Liver (tissue), 9 donors: ENCODE results near the gene SMARCE1. TPM values are rescaled to one million over a fixed set of nuclear protein-coding genes. Genes with fewer than 3 reads are reported as not detected.

ENCODE experiments used
- DNase-seq: peaks from one replicate; pipeline ENCODE4 v3.0.0-alpha.2; 2017; ENCODE audit warnings: low spot score
- H3K27ac ChIP-seq, 2 donors: one replicate each; pipeline ENCODE4 v1.7.0; 2013; ENCODE audit warnings: inconsistent platforms in 2 of 2, low read length in 2 of 2, control low read depth in 1 of 2, low read depth in 1 of 2, mild to moderate bottlenecking in 1 of 2
- H3K27me3 ChIP-seq, 4 donors: one replicate each; pipeline versions ENCODE4 v1.6.1 to v1.7.0; 2013; ENCODE audit warnings: low read length in 3 of 4, inconsistent platforms in 1 of 4, mild to moderate bottlenecking in 1 of 4, moderate library complexity in 1 of 4; ENCODE audit not compliant: control insufficient read depth in 4 of 4, insufficient read depth in 4 of 4
- H3K36me3 ChIP-seq, 4 donors: one replicate each; pipeline versions ENCODE4 v1.6.1 to v1.7.0; 2013; ENCODE audit warnings: low read length in 3 of 4, mild to moderate bottlenecking in 3 of 4, low read depth in 1 of 4, moderate library complexity in 1 of 4; ENCODE audit not compliant: control insufficient read depth in 4 of 4, insufficient read depth in 3 of 4
- H3K4me1 ChIP-seq, 4 donors: one replicate each; pipeline versions ENCODE4 v1.6.1 to v1.7.0; 2013; ENCODE audit warnings: low read length in 3 of 4, mild to moderate bottlenecking in 3 of 4, moderate library complexity in 1 of 4; ENCODE audit not compliant: control insufficient read depth in 4 of 4, insufficient read depth in 4 of 4
- H3K4me3 ChIP-seq, 3 donors: one replicate each; pipeline versions ENCODE4 v1.6.1 to v1.7.0; 2013; ENCODE audit warnings: low read length in 3 of 3, control low read depth in 1 of 3, low read depth in 1 of 3, mild to moderate bottlenecking in 1 of 3
- H3K9ac ChIP-seq, 2 donors: one replicate each; pipeline ENCODE4 v1.7.0; 2013; ENCODE audit warnings: low read length in 2 of 2, mild to moderate bottlenecking in 2 of 2, moderate library complexity in 2 of 2, control low read depth in 1 of 2, low read depth in 1 of 2
- H3K9me3 ChIP-seq, 4 donors: one replicate each; pipeline versions ENCODE4 v1.6.1 to v1.7.0; 2013; ENCODE audit warnings: low read length in 3 of 4; ENCODE audit not compliant: control insufficient read depth in 4 of 4
- ATF3 ChIP-seq: IDR thresholded peaks from 2 replicates; pipeline ENCODE4 v1.6.1; 2016; ENCODE audit warnings: antibody characterized with exemption
- CTCF ChIP-seq: fragments of 150-350 bp; IDR thresholded peaks from 2 replicates; pipeline ENCODE4 v1.5.1; 2017; ENCODE audit warnings: improper control_type of control experiment, low read depth, low read length; ENCODE audit not compliant: missing input control
- EGR1 ChIP-seq, 2 donors: IDR thresholded peaks; 2 replicates each; pipeline ENCODE4 v1.6.1; 2016 to 2018; ENCODE audit warnings: antibody characterized with exemption in 2 of 2, low read depth in 2 of 2
- FOXA1 ChIP-seq: IDR thresholded peaks from 2 replicates; pipeline ENCODE4 v1.6.1; 2016; ENCODE audit warnings: antibody characterized with exemption
- FOXA2 ChIP-seq: IDR thresholded peaks from 2 replicates; pipeline ENCODE4 v1.6.1; 2016; ENCODE audit warnings: antibody characterized with exemption
- GABPA ChIP-seq, 2 donors: IDR thresholded peaks in 1 of 2; conservative IDR thresholded peaks in 1 of 2; 2 replicates each; pipeline ENCODE4 v1.6.1; 2016; ENCODE audit warnings: antibody characterized with exemption in 2 of 2, mild to moderate bottlenecking in 1 of 2, moderate library complexity in 1 of 2
- HNF4A ChIP-seq, 2 donors: conservative IDR thresholded peaks; 2 replicates each; pipeline ENCODE4 v1.6.1; 2016; ENCODE audit warnings: antibody characterized with exemption in 2 of 2, mild to moderate bottlenecking in 2 of 2
- HNF4G ChIP-seq: IDR thresholded peaks from 2 replicates; pipeline ENCODE4 v1.6.1; 2016; ENCODE audit warnings: antibody characterized with exemption
- JUND ChIP-seq, 2 donors: IDR thresholded peaks; 2 replicates each; pipeline ENCODE4 v1.6.1; 2016; ENCODE audit warnings: antibody characterized with exemption in 2 of 2
- MAX ChIP-seq: IDR thresholded peaks from 2 replicates; pipeline ENCODE4 v1.6.1; 2016; ENCODE audit warnings: antibody characterized with exemption
- NR2F2 ChIP-seq: IDR thresholded peaks from 2 replicates; pipeline ENCODE4 v1.6.1; 2016; ENCODE audit warnings: antibody characterized with exemption
- RAD21 ChIP-seq, 2 donors: IDR thresholded peaks; 2 replicates each; pipeline ENCODE4 v1.6.1; 2016; ENCODE audit warnings: antibody characterized with exemption in 2 of 2, mild to moderate bottlenecking in 2 of 2
- REST ChIP-seq: IDR thresholded peaks from 2 replicates; pipeline ENCODE4 v1.6.1; 2016; ENCODE audit warnings: antibody characterized with exemption, mild to moderate bottlenecking
- RXRA ChIP-seq, 2 donors: IDR thresholded peaks; 2 replicates each; pipeline ENCODE4 v1.6.1; 2017 to 2018; ENCODE audit warnings: antibody characterized with exemption in 2 of 2, mild to moderate bottlenecking in 1 of 2
- SP1 ChIP-seq: IDR thresholded peaks from 2 replicates; pipeline ENCODE4 v1.6.1; 2018; ENCODE audit warnings: antibody characterized with exemption, mild to moderate bottlenecking
- TAF1 ChIP-seq: conservative IDR thresholded peaks from 2 replicates; pipeline ENCODE4 v1.6.1; 2016; ENCODE audit warnings: antibody characterized with exemption, mild to moderate bottlenecking
- YY1 ChIP-seq: IDR thresholded peaks from 2 replicates; pipeline ENCODE4 v1.6.1; 2016; ENCODE audit warnings: antibody characterized with exemption, mild to moderate bottlenecking
- ZBTB33 ChIP-seq: IDR thresholded peaks from 2 replicates; pipeline ENCODE4 v1.6.1; 2016; ENCODE audit warnings: antibody characterized with exemption
- WGBS: extraction: QIAGEN DNeasy Blood & Tissue Kit; methylation state at CpG from one replicate; pipeline ENCODE4 v1.1.7; 2013; 5-methylcytosine and 5-hydroxymethylcytosine counted together
- polyA plus RNA-seq, 2 donors: library from polyadenylated mRNA; stranded (reverse) in 1 of 2; unstranded in 1 of 2; fragments of 200-250 nt in 1 of 2; fragments of >200 nt in 1 of 2; fragmentation: Nextera tagmentation in 1 of 2; extraction: Ambion mirVana in 1 of 2; gene quantifications; one replicate each; pipeline versions ENCODE4 v1.2.1 to v1.2.3, GENCODE V29; 2013 to 2015
- total RNA-seq, 2 donors: library from RNA; depleted of rRNA; stranded (reverse); fragments of >200 nt; gene quantifications; one replicate each; pipeline ENCODE4 v1.2.3, GENCODE V29; 2014
- donor health status: healthy.
- donor health status: healthy.
- donor health status: healthy.
- donor health status: healthy.
- donor health status: healthy.

SMARCE1 gene
- total and polyA plus RNA-seq, 4 donors = 25.0 to 40.8 (median 36.3) TPM

- DNase-seq = no peak
- H3K27ac ChIP-seq = no peak overlapping the region
- H3K9ac ChIP-seq = no peak overlapping the region
- WGBS = 89% methylated on average over 9 of the region's 9 CpGs
- peaks cover 7 to 22% (median 16%) of the 10 kb centered on the region in 4 donors for H3K4me1 ChIP-seq
- H3K9me3 ChIP-seq = no peaks in the 10 kb centered on the region
- H3K36me3 ChIP-seq = no peaks in the 10 kb centered on the region
- H3K4me3 ChIP-seq = no peak overlapping the region
- TF ChIP-seq MAX = no peak
- TF ChIP-seq RXRA (IDR thresholded peaks at IDR 0.05) = no peak
- no peak for TF ChIP-seq JUND (IDR thresholded peaks at IDR 0.05)
- TF ChIP-seq FOXA1 = no peak
- no peak for TF ChIP-seq RAD21 (IDR thresholded peaks at IDR 0.05)
- no peak for TF ChIP-seq NR2F2
- no peak for TF ChIP-seq GABPA (IDR thresholded peaks at IDR 0.05 in 1 of 2, conservative IDR thresholded peaks at IDR 0.05 in 1 of 2)
- no peak for TF ChIP-seq SP1
- TF ChIP-seq EGR1 (IDR thresholded peaks at IDR 0.05; ENCODE audit: low read depth in 2 of 2) = no peak
- no peak for TF ChIP-seq HNF4G
- TF ChIP-seq REST = no peak
- TF ChIP-seq TAF1 = no peak
- TF ChIP-seq ZBTB33 = no peak
- TF ChIP-seq CTCF = no peak
- TF ChIP-seq YY1 = no peak
- TF ChIP-seq FOXA2 = no peak
- TF ChIP-seq ATF3 = no peak
- H3K27me3 ChIP-seq = no peaks in the 10 kb centered on the region
These were observed 47.0 kb upstream of the SMARCE1 start for GRCh38 chr17:40694584-40694983.

- Histone ChIP-seq H3K4me3 (no peak overlapping the region), H3K27ac (no peak overlapping the region), H3K9me3 (no peaks in the 10 kb centered on the region), H3K9ac (no peak overlapping the region), H3K4me1 (peaks cover under 1 to 9% (median 2%) of the 10 kb centered on the region in 4 donors), H3K36me3 (no peaks in the 10 kb centered on the region), H3K27me3 (no peaks in the 10 kb centered on the region)
- DNase-seq = no peak
- TF ChIP-seq REST (no peak), ATF3 (no peak), HNF4A (conservative IDR thresholded peaks at IDR 0.05) (no peak), YY1 (no peak), FOXA1 (no peak), RXRA (IDR thresholded peaks at IDR 0.05) (no peak), TAF1 (no peak), HNF4G (no peak), ZBTB33 (no peak), MAX (no peak)
- 62% methylated on average over 5 of the region's 5 CpGs for WGBS
These were observed 39.5 kb upstream of the SMARCE1 start for GRCh38 chr17:40687106-40687505.
